Ramos (cell line): ENCODE results near the gene PRAMEF13.
"Not testable (repeated sequence)": the region's sequence is repeated elsewhere in the genome, so short reads cannot be mapped to it uniquely, and the experiment has no call there.

Experiments used
- in situ Hi-C: fragments of 300-500 bp; cut with MboI; formaldehyde crosslinking; loops from one replicate; pipeline ENCODE4 v1.14.3; 2022; ENCODE audit warnings: low sequenced_read_pairs; ENCODE audit not compliant: unreplicated experiment

Gene PRAMEF13

DNA sequence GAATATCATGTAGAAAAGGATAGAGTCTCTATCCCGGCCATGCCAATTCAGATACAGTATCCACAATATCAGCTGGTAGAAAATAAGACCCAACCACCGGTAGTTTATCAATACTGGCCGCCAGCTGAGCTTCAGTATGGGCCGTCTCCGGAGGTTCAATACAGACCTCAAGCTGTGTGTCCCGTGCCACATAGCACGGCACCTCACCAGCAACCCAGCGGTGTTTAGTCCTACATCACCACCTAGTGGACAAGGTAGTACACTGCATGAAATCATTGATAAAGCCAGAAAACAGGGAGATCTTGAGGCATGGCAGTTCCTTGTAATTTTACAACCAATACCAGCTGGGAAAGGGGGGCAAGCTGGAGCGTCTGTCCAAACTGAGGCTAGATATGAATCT, 7.5 kb upstream of the PRAMEF13 start:
- in situ Hi-C loops: not testable (repeated sequence)

DNA sequence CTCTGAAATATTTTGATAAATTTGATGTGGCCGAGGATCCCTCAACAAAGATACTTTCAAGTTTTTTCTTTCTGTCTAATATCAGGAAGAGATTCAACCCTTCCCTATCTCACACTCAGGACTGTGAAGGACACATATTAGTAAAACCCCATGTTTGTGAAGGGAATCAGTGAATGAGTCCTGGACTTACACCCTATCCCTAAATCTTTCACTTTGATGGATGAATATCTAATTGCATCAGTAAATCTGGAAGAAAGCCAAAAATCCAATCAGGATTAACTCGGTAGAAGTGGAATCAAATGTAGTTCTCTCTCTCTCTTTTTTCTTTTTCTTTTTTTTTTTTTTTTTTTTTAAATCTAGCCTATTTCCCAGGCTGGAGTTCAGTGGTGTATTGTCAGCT, 29.7 kb downstream of the PRAMEF13 start, which contains the start of gene PRAMEF9:
TSS of gene PRAMEF9 (plus strand) at position 301 of the 400 bp plus-strand sequence. CDS start 3,433 bp downstream, outside the sequence.
- in situ Hi-C loops: not testable (repeated sequence)

DNA sequence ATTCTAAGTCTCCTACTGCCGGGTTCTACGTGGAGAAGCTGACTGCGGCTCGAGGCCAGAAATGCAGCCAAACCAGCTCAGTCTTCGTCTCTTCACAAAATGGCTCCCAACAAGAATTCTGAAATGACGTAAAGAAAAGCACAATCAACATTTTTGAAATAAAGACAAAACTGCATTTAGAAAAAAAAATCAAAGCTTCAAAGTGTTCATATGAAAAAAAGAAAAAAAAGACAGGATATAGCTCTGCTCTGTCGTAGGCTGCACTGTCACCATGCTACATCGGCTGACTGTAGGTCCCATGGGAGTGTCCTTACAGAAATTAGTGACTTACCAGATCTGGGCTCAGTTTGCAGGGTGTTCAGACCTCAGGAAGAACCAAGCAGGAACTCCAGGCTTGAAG, 35.7 kb downstream of the PRAMEF13 start, which contains the start of gene HNRNPCL4:
TSS of gene HNRNPCL4 (minus strand) at position 101 of the 400 bp plus-strand sequence. CDS start 164 bp downstream, outside the sequence.
- in situ Hi-C loops: not testable (repeated sequence)

DNA sequence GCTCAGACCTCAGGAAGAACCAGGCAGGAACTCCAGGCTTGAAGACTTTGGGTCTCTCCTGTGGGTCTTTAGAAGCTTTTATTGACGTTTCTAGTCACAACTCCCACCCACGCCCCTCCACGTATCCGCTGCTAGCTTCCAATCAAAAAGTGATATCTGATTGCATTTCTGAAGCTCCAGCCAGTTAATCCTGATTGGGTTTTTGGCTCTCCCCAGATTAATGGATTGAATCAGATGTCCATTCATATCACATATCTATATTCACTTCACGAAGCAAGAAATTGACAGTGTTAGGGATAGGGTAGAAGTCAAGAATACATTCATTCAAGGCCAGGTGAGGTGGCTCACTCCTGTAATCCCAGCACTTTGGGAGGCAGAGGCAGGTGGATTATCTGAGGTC, 45.3 kb downstream of the PRAMEF13 start, which contains the start of gene PRAMEF26:
TSS of gene PRAMEF26 (minus strand) at position 101 of the 400 bp plus-strand sequence. CDS start 2,914 bp downstream, outside the sequence.
- in situ Hi-C loops: not testable (repeated sequence)
